HK-2 (cell line): ENCODE measurements around the gene ZNF138.
"Not testable (repeated sequence)": the region's sequence is repeated elsewhere in the genome, so short reads cannot be mapped to it uniquely, and the experiment has no call there.

Experiments used
- DNase-seq: peaks from one replicate; pipeline ENCODE4 v3.0.0-alpha.2; 2018; ENCODE audit not compliant: unreplicated experiment

ZNF138 gene

DNA sequence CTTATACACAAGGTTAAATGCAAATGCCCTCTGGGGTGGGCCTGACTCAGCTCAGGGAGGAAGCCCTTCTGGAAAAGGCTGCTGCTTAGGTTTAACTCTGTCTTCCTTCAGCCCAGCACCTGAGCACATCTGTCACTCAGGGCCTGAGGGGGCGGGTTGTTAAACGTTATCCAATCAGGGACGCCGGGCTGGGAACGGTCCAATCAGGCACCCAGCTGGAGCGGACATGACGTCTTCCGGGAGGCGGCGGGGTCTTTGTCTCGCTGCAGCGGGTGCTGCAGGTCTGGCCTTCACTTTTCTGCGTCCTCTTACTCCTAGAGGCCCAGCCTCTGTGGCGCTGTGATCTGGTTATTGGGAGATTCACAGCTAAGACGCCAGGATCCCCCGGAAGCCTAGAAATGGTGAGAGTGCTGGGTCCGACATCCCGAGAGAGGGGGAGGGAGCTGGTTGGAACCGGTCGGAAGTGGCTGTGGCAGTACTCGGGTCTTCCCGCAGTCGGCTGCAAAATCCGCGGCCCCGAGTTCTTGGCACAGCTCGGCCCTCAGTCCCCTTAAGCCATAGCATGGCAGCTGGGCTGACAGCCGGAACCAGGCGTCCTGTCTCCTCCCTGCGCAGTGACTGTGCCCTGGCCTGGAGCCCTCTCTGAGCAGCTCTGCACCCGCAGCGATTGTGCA, at the start of gene ZNF138:
Gene ZNF138, plus strand, starts transcription at position 258 of the 674 bp plus-strand sequence. Its CDS starts 141 bp downstream, at position 399.
- DNase-seq, result peak; percentile 95

DNA sequence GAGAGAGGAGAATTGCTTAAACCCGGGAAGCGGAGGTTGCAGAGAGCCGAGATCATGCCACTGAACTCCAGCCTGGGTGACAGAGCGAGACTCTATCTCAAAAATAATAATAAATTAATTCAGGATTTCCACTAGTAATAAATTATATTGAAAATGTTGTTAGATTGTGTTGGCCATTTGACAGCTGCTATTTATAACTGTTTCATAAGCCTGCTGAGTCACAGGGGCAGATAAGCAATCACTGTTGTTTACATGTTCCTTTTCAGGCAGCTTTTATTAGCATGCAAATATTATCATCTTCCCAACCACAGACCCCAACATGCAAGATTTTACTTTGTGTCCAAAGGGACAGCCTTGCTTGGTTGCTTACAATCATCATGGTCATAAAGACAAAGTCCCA, 49.5 kb upstream of the ZNF138 start:
- no peak for DNase-seq

DNA sequence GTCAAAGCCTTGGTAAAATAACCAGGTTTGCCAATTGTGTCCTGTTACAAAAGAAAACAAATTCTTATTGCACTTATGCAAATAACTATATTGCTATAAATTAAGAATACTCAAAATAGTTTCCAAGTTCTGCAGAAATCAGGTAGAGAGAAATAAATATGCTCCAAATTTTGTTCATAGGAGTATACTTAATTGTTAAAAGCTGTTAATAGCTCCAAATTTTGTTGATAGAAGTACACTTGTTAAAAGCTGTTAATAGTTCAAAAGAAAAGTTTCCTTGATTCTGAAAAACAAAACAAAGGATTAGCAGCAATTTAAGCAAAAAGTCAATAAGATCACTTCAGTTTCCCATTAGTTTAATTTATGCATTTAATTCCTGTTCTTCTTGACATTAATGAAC, 46.4 kb upstream of the ZNF138 start:
- no peak for DNase-seq

DNA sequence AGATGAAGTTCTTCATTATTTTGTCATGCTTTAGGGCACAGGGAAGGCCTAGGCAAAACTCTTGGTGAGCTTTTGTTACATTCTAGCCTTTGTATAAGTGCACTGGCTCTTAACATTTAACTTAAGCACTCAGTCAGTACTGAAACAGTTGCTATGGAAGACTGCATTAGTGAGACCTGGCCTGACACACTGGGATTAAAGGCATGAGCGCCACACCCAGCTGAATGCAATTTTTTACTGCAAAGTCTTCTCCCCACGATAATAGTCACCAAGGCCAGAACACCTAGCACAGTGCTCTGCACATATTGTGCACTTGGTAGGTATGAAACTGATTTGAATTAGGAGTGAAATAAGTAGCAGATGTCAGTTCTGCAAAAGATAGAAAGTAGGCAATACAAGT, 41.2 kb upstream of the ZNF138 start:
- DNase-seq, result no peak

DNA sequence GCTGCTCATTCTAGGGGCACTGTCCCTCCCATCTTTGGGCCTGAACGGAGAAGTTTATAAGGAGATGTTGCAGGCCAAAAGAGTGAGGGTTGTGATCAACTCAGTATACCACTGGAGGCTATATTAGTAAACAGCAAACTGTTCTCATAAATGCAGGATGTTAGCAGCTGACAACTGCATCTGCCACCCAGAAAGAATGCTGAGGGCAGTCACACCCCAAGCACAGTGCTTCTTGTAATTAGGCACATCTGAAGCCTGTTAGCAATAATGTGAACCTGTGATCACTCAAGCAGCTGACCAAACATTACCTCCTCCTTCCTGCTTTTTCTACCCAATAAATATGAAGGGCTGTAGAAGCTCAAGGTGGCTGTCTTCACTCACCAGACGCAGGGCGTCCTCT, 38.4 kb upstream of the ZNF138 start:
- no peak for DNase-seq

DNA sequence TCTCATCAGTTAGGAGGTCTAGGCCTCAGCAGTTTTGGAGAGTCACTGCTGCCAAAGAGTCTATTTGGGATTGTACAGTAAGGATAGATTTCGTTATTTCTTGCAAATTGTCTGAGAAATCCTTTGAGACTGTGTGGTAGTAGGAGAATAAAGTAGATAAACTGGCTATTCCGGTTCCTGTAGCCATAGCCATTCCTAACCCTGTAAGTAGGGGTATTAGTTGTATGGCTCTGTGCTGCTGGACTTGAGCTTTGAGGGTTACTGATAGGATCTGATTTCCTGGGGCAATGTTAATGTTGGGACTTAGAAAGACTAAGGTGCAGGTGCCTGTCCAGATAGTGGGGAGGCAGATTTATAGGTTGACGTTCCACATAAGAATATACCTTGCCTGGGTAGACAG, 36.1 kb upstream of the ZNF138 start:
- no peak for DNase-seq

DNA sequence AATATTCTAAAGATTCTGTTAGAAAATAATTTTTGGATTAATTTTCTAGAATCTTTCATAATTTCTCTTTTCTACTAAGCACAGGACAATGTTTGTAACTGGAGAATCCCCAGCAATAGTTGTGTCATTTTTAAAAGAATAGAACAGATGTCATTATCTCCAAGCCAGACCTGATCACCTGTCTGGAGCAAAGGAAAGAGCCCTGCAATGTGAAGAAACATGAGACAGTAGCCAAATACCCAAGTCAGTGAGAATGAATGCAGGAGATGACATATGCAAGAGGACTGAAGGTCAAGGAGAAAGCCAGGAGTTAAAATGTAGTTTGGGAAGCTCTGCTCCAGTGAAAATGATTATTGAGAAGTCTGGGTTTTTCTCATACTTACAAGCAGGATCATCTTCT, 25.4 kb upstream of the ZNF138 start:
- DNase-seq, result no peak

DNA sequence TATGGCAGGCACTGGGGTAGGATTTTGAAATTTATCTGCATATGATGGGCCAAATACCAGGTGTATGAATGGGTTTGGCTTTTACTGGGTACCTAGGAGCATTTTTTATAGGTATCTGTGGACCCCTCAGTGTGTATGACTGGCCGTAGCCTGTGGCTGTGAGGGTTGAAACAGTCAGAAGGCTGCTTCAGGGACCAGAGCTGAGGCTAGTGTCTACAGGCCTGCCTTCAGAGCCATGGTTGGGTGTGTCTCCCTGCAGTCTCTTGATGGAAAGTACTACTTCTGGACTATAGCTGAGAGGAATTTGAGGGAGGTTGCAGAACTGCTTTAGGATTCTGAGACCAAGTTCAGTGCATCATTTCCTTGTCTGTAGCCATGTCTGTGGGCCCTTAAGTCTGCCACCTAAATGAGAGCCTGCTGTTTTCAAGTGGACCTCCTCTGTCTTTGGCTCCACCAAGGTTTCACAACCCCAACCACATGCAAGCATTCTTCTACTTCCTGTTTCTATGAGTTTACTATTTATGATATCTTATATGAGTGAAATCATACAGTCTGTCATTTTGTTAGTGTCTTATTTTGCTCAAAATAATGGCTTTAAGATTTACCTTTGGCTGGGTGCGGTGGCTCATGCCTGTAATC, 19.9 kb upstream of the ZNF138 start:
- DNase-seq, result no peak

DNA sequence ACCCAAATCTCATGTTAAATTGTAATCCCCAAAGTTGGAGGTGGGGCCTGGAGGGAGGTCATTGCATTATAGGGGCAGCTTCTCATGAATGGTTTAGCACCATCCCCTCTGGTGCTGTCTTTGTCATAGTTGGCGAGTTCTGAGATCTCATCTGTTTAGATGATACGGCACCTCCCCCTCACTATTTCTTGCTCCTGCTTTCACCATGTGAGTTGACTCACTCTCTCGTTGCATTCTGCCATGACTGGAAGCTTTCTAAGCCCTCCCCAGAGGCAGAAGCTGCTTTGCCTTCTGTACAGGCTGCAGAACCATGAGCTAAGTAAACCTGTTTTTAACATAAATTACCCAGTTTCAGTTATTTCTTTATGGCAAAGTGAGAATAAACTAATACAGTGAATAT, 18.9 kb upstream of the ZNF138 start:
- DNase-seq, result no peak

DNA sequence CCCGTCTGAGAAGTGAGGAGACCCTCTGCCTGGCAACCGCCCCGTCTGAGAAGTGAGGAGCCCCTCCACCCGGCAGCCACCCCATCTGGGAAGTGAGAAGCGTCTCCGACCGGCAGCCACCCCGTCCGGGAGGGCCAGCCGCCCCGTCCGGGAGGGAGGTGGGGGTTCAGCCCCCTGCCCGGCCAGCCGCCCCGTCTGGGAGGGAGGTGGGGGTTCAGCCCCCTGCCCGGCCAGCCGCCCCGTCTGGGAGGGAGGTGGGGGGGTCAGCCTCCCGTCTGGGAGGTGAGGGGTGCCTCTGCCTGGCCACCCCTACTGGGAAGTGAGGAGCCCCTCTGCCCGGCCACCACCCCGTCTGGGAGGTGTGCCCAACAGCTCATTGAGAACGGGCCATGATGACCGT, 9.4 kb upstream of the ZNF138 start:
- DNase-seq, result not testable (repeated sequence)

DNA sequence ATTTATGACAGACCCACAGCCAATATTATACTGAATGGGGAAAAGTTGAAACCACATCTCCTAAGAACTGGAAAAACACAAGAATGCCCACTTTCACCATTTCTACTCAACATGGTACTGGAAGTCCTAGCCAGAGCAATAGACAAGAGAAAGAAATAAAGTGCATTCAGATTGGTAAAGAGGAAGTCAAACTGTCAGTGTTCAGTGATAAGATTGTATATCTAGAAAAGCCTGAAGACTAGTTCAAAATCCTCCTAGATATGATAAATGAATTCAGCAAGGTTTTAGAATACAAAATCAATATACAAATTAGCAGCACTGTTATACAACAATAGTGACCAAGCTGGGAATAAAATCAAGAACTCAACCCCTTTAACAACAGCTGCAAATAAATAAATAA, 6.9 kb upstream of the ZNF138 start:
- no peak for DNase-seq

DNA sequence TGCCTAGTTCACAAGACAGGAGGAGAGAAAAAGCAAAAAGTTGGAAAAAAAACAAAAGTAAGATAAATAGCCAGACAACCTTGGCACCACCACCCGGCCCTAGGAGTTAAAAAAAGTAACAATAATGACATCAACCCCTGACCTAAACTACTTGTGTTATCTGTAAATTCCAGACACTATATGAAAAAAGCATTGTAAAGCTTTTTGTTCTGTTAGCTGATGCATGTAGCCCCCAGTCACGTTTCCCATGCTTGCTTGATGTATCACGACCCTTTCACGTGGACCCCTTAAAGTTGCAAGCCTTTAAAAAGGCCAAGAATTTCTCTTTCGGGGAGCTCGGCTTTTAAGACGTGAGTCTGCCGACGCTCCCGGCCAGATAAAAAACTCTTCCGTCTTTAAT, 5.0 kb upstream of the ZNF138 start:
- not testable (repeated sequence) for DNase-seq

DNA sequence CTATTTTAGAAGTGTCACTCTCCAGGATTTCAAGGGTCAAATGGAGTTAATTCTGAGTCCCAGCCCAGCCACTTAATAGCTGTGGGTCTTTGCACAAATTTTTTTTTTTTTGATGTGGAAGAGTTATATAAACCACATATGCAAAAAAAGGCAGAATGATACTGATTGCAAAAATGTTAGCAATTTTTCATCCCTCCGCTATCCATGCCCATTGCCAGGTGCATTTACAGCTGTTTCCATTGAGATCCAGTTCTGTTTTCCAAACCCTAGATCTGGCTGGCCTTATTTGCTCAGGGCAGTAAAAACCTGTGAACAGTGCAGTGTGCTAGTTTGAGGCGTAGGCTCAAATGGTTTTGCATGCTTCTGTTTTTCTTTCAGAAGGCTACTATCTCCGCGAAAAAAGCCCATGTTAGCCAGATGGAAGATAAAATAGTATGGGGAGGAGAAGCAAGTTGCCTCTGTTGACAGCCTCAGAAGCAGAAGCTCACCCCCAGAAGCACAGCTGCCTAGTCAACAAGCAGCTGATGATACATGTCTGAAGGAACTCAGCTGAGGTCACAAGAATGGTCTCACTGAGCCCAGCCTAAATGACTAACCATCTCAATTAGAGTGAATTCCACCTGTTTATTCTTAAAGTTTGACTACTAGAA, 997 bp upstream of the ZNF138 start:
- no peak for DNase-seq

DNA sequence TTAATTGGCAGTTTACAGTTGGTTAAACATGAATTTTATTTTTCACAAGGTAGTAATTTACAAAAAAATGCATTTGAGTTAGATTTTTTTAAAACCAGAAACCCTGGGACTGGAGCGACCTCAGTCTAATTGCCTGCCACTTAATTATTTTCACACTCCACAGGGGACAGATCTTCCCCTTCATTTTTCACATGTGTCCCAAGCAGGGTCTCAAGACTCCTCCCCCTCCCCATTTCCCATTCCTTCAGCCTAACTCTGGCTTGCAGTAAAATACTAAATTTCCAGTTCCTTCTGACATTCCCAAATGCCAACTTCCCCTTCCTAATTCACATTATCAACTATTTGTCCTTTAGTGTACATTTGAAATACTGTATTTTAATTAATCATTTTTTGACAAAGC, 948 bp downstream of the ZNF138 start:
- no peak for DNase-seq

DNA sequence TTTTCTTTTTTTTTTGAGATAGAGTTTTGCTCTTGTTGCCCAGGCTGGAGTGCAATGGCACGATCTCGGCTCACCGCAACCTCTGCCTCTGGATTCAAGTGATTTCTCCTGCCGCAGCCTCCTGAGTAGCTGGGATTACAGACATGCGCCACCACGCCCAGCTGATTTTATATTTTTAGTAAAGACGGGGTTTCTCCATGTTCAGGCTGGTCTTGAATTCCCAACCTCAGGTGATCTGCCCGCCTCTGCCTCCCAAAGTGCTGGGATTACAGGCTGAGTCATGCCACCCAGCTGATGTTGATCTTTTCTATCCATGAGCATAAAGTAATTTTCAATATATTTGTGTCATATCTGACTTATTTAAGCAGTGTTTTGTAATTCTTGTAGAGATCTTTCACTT, 4.9 kb downstream of the ZNF138 start:
- not testable (repeated sequence) for DNase-seq

DNA sequence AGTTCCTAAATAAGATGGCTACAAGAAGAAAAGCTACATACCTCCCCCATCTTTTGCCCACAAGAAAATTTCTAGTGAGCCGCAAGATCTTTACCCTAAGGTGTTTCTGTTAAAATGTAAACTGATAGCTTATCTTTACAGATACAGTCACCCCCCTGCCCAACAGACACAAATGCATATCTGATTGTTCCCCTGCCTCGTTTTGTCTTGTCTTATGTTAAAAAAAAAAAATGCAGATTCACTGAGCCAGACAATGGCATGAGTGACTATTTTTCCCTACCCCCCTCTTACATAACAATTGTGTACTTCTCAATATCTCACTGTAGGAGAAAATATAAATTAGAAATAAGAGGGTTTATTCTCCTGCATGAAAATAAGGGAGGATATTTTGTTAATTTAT, 8.5 kb downstream of the ZNF138 start:
- DNase-seq, result no peak

DNA sequence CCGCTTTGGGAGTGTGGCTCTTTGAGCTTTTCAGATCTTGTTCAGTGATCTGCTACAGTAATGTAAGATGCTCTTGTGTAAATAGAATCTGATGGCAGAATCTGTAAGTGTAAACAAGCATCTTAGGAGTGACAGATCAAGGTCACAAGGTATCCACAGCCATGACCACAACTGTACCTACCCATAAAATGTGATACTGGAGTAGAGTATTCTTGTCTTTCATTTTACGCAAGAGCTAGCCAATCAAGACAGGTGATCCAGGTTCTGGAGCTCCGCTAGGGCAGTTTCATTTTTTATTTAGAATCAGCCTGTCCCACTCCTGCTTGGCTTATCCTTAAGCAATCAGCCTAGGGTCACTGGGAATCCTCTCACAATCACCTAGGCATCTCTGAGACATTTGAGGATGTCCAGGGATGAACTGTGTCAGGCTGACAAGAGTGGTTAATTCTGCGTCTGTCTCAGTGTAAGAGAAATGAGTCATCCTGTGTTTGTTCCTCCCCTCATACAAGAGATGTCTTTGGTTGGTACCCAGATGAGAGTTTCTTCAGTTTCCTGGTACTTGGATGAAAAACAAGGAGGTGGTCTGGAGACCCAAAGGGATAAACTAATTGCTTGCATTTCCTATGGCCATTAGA, 13.6 kb downstream of the ZNF138 start:
- DNase-seq, result no peak

DNA sequence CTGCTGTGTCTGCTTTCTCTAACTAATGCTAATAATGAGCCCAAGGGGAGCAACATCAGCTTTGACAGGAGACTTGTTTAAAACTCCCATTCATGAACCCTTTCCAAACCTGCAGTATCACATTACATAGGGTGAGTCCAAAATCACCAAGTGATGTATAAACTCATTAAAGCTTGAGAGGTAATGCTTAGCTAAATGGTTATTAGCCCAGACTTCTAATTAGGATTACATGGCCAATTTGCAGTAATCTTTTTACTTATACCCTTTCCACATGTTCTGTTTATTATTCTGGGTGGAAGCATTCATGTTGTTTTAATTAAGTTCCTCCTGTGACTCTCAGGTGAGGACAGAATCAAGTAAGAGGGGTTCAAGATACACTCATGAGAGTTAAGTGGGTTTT, 17.5 kb downstream of the ZNF138 start:
- DNase-seq, result no peak

DNA sequence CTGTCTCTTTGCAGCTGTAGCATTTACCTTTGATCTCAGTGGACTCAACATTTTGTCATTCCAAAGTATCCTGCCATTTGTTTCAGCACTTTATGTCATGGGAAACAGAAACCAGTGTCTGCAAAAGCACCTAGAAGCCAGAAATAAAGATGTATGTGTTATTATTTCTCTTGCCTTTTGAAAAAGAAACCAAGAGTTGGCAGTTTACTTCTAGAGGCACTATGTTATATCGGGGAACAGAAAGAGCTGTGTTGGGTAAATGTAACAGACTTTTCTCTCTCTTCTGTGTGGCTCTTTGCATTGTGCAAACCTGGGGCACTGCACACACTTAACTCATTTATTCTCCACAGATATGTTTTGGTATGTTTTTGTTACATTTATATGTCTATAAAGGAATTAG, 36.7 kb downstream of the ZNF138 start:
- no peak for DNase-seq

DNA sequence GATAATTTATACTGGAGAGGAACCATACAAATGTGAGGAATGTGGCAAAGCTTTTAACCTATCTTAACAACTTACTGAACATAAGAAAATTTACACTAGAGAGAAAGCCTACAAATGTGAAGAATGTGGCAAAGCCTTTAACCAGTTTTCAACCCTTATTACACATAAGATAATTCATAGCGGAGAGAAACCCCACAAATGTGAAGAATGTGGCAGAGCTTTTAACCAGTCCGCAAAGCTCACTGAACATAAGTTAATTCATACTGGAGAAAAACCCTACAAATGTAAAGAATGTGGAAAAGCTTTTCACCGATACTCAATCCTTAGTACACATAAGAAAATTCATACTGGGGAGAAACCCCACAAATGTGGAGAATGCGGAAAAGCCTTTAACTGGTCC, 37.9 kb downstream of the ZNF138 start:
- no peak for DNase-seq

DNA sequence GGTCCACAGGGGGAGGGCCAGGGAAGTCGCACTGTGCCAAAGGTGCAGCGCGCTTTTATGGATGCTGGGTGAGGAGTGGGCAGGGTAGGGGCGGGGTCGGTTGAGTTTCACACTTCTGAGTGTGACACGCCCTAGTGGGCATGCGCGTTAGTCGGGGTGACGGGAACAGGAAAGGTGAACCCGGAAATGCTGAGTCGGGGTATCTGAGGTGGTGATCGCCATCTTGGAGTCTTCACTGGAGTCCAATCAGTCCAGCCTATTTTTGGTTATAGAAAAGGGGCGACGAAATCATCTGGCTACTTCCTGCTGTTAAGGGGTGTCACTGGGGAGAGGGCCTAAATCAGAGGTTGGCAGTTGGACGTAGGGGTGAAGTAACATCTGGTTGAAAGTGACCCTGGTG, 40.8 kb downstream of the ZNF138 start:
- DNase-seq, result no peak

DNA sequence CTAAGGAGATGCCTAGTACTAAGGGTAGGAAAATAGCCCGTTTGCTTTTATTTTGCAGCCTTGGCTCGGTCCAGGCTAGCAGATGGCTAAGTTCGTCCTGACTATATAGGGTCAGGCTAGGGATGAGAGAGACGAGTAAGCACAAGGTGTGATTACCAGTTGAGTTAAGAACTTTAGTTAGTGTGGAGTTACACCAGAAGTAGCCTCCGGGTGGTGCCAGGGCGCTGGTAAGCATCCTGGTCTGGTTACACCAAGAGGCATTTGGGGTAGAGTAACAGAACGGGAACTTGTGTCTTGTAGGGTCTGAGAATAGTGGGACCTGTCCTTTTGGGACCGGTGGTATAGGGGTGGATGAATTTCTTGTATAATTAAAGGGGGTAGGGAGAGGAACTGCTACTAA, 41.6 kb downstream of the ZNF138 start:
- DNase-seq, result not testable (repeated sequence)

DNA sequence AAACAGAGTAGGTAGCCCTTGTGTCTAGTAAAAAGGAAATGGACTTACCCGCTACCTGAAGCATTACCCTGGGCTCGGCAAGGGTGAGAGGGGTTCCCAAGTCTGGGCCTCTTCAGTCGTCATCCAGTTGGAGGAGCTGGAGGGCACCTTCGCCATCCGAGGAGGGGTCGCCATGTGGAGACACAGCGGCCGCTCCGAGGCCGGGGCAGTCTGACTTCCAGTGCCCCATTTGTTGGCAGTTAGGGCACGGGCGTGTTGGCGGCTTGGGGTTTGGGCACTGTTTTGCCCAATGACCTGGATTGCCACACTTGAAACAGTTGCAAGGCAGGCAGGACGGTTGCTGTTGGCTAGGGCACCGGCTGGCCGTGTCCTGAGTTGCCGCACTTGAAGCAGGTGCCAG, 43.8 kb downstream of the ZNF138 start:
- DNase-seq, result not testable (repeated sequence)
